Measurements from ENCODE around the gene POFUT1.

Gene POFUT1

DNA sequence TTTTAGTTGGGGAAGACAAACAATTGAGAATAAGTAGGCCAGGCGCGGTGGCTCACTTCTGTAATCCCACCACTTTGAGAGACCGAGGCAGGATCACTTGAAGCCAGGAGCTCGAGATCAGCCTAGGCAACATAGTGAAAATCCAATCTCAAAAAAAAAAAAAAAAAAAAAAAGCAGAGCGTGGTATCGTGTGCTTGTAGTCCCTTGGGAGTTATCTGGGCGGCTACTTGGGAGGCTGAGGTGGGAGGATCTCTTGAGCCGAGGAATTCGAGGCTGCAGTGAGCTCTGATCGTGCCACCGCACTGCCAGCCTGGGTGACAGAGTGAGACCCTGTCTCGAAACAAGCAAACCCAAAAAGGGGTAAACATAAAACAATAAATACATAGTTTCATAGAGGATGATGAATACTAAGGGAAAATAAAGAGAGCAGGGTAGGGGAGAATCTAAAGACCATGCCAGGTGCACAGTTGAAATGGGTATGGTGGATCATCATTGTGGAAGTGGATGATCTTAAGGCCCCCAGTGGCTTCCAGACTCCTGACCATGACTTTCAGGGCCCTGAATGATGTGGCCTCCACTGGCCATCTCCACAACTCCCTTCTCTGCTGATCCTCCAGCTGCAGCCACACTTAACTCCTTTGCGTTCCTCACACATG is 947 bp downstream of the POFUT1 start:
- no peak for DNase-seq

- no peak for DNase-seq
These were observed 2.3 kb downstream of the POFUT1 start for GRCh38 chr20:32209850-32210605.

- no peak for DNase-seq
These were observed 6.2 kb downstream of the POFUT1 start for GRCh38 chr20:32213870-32214269.

DNA sequence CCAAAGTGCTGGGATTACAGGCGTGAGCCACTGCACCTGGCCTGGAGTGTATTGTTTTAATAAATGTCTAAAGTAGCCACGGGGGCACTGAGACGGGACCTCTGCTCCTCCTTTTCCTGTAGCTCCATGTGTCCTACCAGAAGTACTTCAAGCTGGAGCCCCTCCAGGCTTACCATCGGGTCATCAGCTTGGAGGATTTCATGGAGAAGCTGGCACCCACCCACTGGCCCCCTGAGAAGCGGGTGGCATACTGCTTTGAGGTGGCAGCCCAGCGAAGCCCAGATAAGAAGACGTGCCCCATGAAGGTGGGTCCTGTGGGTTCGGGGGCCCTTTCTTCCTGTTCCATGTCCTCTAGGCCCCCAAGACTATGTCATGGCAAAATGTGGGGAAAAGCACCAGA is 7.5 kb downstream of the POFUT1 start:
- DNase-seq = no peak

DNA sequence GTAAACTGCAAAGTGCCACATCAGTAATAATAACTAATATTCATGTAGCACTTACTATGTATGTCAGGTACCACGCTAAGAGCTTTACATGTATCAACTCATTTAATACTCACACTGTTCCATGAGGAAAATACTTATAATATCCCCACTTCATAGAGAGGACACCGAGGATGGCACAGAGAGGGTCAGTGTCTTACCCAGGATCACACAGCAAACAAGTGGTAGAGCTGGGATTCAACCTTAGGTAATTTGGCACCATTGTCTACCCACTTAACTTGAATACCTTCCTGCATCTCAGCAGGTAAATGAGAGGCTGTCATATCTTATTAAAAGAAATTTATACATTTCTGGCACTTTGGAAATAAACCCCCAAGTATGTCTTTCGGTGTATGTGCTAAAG is 8.0 kb downstream of the POFUT1 start:
- DNase-seq = no peak

DNA sequence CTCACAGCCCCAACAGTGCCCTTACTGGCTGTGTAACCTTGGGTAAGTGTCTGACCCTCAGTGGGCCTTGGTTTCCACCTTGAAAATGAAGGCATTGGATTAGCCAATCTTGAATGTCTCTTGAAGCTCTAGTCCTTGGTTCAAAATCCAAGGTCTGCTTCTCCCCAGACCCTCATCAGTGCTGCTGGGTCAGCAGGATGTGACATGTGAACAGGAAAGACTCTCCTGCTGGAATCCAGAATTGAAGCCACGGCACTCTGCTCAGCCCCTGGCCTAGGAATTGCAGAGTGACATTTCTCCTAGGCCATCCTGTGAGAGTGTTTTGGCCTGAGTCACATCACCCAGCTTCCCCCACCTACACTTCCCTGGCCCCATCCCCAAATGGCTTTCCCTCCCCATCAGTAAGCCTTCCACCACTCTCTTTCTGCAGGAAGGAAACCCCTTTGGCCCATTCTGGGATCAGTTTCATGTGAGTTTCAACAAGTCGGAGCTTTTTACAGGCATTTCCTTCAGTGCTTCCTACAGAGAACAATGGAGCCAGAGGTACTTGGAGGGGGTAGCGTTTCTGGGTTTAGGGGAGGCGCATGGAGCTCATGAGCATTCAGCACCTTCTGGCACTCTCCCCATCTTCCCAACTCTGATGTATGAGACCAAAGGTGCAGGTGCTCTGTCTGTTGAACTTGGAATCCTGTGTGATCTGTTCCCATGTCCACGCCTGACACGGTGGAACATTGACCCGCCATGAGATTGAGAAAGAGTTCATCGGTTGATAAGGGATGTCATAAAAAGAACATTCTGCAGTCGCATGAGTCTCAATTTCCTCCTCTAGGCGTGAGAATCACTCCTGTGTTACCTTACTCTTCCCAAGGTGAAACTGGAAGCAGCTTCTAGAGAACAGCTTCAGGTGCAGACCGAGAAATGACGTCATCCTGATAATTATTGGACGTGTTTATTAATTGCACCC is 8.8 kb downstream of the POFUT1 start:
- DNase-seq = no peak

DNA sequence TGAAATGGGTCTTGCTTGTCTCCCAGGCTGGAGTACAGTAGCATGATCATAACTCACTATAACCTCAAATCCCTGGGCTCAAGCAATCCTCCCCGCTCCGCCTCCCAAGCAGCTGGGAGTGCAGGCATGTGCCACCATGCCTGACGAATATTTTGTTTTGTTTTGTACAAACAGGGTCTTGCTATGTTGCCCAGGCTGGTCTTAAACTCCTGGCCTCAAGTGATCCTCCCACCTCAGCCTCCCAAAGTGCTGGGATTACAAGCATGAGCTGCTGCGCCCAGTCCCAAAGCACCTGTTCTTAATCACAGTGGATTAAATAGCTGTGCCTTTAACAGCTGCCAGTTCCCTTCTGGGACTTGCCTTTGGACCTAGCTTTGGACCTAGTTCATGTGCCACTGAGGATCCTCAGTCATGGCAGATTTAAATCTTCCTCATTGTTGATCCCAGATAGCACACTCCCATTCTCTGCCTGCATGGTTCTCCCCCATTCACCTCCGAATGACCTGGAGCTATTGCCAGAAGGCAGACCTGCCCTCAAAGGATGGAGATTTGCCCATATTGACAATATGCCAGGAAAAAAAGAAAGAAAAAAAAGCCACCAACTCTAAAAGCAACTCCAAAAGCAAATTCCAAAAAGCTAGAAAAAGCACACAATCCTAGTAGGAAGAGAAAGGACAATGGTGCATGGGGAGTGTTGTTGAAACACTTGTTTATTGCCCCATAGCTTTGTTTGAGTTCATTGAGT is 10.6 kb downstream of the POFUT1 start:
- no peak for DNase-seq

DNA sequence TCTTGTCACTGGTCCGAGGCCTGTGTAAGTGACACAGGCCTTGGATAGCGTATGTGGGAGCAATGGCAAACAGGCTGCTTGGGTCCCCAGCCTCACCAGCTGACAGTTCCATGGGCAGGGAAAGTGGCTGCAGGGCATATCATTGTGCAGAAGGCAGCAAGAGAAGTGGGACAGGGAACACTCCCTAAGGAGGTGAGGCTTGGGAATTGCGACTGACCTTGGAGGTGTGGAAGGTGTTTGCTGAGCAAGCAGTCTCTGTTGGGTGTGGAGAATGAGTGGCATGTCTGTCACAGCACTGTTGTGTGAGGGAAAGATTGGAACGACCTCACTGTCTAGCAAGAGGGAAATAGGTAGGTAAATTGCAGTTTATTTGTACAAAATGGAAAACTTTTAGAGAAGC is 16.8 kb downstream of the POFUT1 start:
- DNase-seq = no peak

DNA sequence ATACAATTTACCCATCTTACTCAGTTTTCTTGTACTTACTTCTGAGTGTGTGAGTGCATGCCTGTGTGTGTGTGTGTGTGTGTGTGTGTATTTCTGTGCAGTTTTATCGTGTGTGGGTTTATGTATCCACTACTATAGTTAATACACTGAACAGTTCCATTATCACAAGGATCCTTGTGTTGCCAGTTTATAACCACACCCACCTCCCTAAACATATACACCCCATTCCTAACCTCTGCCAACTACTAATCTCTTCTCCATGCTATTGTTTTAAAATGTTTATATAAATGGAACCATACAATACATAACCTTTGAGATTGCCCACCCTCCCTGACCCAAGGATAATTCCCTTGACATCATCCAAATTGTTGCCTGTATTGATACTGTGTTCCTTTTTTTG is 18.7 kb downstream of the POFUT1 start:
- no peak for DNase-seq

DNA sequence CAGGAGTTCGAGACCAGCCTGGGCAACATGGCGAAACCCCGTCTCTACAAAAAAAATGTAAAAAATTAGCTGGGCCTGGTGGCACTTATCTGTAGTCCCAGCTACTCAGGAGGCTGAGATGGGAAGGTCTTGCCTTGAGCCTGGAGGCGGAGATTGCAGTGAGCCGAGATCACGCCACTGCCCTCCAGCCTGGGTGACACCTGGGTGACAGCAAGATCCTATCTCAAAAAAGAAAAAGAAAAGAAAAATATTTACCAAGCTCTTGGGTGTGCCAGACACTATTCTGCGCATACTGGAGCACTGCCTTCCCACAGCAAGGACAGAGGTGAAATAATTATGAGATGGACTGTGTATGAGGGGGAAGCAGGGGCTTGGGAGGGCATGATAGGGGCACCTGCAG is 19.6 kb downstream of the POFUT1 start:
- DNase-seq = no peak

DNA sequence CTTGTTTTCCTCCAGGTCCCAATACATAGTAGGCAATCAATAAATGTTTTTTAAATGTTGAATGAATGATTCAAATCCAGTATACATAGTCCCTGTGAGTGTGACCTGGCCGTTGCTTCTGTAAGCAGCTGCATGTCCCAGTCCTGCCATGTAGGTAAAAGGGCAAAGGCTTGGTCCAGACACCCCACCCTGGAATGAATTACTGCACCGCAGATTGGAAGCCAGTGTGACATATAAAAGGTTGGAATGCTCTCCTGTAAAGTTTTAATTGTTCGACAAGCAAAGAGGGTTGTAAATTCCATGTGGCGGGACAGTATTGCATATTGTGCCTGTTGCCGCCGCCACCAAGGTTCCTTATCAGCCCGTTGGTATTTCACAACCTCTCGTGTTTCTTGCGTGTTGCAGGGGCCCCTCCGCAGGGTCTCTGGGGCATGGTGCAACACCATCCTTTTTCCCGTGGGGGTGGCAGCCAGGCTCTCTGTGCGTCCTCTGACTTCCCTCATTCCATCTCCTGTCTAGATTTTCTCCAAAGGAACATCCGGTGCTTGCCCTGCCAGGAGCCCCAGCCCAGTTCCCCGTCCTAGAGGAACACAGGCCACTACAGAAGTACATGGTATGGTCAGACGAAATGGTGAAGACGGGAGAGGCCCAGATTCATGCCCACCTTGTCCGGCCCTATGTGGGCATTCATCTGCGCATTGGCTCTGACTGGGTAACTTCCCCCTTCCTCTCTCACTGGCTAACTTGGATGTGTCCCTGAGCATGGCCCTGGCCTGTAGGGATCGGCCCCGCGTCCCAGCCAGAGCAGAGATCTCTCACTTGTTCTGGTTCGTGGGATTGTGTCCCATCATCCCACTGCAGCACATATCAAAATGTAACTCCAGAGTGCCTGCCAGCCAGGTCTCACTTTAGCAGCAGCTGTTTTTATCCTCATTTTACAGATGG is 20.3 kb downstream of the POFUT1 start:
- no peak for DNase-seq

DNA sequence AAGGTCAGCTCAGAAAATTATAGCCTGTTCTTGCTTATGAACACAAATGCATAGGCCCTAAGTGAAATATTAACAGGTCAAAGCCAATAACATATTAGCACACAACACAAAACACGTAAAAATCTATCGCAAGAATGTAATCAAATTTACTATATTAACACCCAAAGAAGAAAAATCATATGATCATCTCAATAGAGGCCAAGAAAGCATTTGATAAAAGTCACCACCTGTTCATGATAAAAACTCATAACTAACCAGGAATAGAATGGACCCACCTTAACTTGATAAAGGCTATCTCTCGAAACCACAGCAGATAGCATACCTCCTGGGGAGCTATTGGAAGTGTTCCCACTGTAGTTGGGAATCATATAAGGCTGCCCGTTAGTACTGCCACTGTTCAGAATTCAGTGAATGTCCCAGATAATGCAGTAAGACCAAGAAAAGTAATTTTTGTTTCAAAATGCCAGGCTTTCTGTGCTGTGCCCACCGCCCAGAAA is 21.6 kb downstream of the POFUT1 start:
- DNase-seq = no peak

- DNase-seq = no peak
These were observed 23.0 kb downstream of the POFUT1 start for GRCh38 chr20:32230707-32231106.

DNA sequence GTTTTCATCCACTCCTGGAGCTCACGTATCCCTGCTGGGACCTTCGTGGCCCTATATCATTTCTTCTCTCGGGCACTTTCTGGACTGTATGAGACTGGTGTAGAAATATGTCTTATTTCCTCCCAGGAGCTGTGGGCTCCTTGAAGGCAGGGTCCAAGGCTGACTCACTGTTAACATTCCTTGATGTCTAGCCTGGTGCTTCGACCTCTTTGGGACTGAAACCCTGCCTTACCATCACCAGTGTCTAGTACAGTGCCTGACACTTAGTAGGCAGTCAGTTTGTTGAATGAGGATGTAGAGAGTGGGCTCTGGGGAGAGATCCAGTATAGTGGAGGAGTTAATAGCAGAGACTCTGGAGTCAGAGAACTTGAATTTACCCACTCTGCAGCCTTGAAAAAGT is 23.6 kb downstream of the POFUT1 start:
- DNase-seq = no peak

- peak; percentile 32 for DNase-seq
These were observed 24.2 kb downstream of the POFUT1 start for GRCh38 chr20:32231847-32232246.

DNA sequence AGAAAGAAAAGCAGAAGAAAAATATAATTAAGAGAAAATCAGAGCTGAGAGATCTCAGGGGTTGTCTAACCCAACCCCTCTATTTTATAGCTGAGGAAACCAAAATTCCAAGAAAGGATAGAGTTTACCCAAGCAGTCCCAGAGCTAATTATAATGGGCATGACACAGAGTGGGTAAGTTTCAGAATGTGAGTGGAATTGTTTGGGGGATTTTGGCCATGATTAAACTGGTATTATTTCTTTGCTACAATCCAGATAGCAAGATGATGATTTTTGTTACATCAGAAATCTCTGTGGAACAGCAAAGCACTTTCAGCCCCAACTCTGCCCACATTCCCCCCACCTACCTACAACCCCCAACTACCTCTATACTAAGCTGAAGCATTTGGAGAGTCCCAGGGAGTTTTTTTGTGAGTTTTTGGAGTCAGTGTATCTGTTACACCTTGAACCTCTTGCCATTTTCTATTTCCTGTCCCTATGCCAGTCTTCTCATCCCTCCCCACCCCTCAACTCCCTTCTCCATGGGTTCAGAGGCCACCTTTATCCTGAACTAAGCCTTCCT is 24.7 kb downstream of the POFUT1 start:
- DNase-seq = no peak

DNA sequence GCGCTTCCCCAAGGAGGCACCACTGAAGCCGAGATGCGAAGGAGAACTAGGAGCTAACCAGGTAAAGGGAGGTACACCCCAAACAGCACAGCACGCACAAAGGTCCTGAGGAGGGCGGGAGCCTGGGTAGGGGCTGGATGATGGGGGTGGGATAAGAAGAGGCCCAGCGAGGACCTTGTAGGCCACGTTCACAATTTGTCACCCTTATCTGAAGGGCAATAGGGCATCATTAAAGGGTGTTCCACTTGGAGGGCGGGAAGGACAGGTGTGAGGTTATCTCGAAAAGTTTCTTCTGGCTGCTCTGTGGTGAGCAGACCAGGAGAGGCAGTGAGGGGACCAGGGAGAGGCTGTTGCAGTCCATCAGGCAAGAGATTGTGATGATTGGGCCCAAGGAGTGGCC is 25.6 kb downstream of the POFUT1 start:
- DNase-seq = no peak

GRCh38 chr20:32234135-32234808 is 26.6 kb downstream of the POFUT1 start:
- no peak for DNase-seq

- DNase-seq = no peak
These were observed 27.8 kb downstream of the POFUT1 start for GRCh38 chr20:32235331-32236047.

DNA sequence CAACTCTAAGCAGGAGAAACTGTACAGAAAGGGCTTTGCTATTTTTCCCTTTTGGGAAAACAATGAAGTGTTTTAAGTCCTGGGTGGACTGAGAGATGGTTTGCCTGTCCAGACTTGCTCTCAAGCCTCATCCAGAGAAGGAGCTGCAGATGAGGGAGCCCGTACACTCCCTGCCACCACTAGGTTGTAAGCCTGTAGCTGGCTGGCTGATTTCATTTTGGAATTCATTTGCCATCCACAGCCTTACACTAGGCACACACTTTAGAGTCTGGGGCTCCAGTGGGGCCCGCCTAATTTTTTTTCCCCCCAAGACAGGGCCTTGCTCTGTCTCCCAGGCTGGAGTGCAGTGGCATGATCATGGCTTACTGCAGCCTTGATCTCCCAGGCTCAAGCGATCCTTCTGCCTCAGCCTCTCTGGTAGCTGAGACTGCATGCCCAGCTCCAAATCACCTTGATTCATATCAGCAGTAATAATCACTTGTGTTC is 28.4 kb downstream of the POFUT1 start:
- DNase-seq = no peak

All from fibroblast of upper back skin (primary cell).